Smooth muscle cell (in vitro differentiated cells): ENCODE results near the gene PIGQ. TPM values are rescaled to one million over a fixed set of nuclear protein-coding genes. Genes with fewer than 3 reads are reported as not detected.

Source experiments
- DNase-seq: peaks from one replicate; lab custom pipeline; 2025; ENCODE audit not compliant: unreplicated experiment; lab: John Stamatoyannopoulos, UW
- H2AFZ ChIP-seq: fragments of 200-600 bp; sonication (generic); 2 replicates; pipeline ENCODE4 v1.6.0; 2016; ENCODE audit warnings: antibody characterized with exemption, low read depth, mild to moderate bottlenecking
- H3F3A ChIP-seq: fragments of 200-600 bp; sonication (generic); 2 replicates; pipeline ENCODE4 v1.6.0; 2017; ENCODE audit warnings: antibody characterized with exemption, low read depth
- H3K27ac ChIP-seq: fragments of 200-600 bp; sonication (generic); 2 replicates; pipeline ENCODE4 v1.5.1; 2016; ENCODE audit warnings: low read depth, mild to moderate bottlenecking
- H3K27me3 ChIP-seq: fragments of 200-600 bp; sonication (generic); 2 replicates; pipeline ENCODE4 v1.6.1; 2016; ENCODE audit warnings: low read depth, mild to moderate bottlenecking
- H3K36me3 ChIP-seq: fragments of 200-600 bp; sonication (generic); 2 replicates; pipeline ENCODE4 v1.5.1; 2016; ENCODE audit warnings: low read depth
- H3K4me1 ChIP-seq: fragments of 200-600 bp; sonication (generic); 2 replicates; pipeline ENCODE4 v1.5.1; 2016; ENCODE audit warnings: low read depth
- H3K4me2 ChIP-seq: fragments of 200-600 bp; sonication (generic); 2 replicates; pipeline ENCODE4 v1.6.0; 2016; ENCODE audit warnings: mild to moderate bottlenecking
- H3K4me3 ChIP-seq: fragments of 200-600 bp; sonication (generic); 2 replicates; pipeline ENCODE4 v1.5.1; 2016; ENCODE audit warnings: mild to moderate bottlenecking
- H3K79me2 ChIP-seq: fragments of 200-600 bp; sonication (generic); 2 replicates; pipeline ENCODE4 v1.6.0; 2016; ENCODE audit warnings: low read depth, mild to moderate bottlenecking
- H3K9ac ChIP-seq: fragments of 200-600 bp; sonication (generic); 2 replicates; pipeline ENCODE4 v1.6.0; 2016; ENCODE audit warnings: low read depth
- H3K9me3 ChIP-seq: fragments of 200-600 bp; sonication (generic); replicated peaks from 2 replicates; pipeline ENCODE4 v1.5.1; 2016; ENCODE audit warnings: low read depth
- H4K20me1 ChIP-seq: fragments of 200-600 bp; sonication (generic); 2 replicates; pipeline ENCODE4 v1.6.0; 2016; ENCODE audit warnings: low read depth
- WGBS: methylation state at CpG from one replicate; pipeline ENCODE4 v1.1.7; 2016; ENCODE audit warnings: low lambda C conversion rate; 5-methylcytosine and 5-hydroxymethylcytosine counted together
- polyA plus RNA-seq: library from polyadenylated mRNA; unstranded; fragments of >200 nt; fragmentation: Nextera tagmentation; extraction: Ambion mirVana; gene quantifications from 2 replicates; pipeline ENCODE4 v1.2.1, GENCODE V29; 2016
- total RNA-seq: library from RNA; depleted of rRNA; stranded (reverse); fragments of >200 nt; gene quantifications from 2 replicates; pipeline ENCODE4 v1.2.3, GENCODE V29; 2014
- TF ChIP-seq, protein P1 (sequence below): fragments of 200-600 bp; sonication (generic); IDR thresholded peaks from 2 replicates; pipeline ENCODE4 v1.5.1; 2017; ENCODE audit warnings: borderline replicate concordance, mild to moderate bottlenecking, antibody characterized with exemption; ENCODE audit not compliant: insufficient read depth, poor library complexity, severe bottlenecking

PIGQ gene
- total and polyA plus RNA-seq, 2 experiments from 2014 or later = 21.0 to 45.7 TPM

DNA sequence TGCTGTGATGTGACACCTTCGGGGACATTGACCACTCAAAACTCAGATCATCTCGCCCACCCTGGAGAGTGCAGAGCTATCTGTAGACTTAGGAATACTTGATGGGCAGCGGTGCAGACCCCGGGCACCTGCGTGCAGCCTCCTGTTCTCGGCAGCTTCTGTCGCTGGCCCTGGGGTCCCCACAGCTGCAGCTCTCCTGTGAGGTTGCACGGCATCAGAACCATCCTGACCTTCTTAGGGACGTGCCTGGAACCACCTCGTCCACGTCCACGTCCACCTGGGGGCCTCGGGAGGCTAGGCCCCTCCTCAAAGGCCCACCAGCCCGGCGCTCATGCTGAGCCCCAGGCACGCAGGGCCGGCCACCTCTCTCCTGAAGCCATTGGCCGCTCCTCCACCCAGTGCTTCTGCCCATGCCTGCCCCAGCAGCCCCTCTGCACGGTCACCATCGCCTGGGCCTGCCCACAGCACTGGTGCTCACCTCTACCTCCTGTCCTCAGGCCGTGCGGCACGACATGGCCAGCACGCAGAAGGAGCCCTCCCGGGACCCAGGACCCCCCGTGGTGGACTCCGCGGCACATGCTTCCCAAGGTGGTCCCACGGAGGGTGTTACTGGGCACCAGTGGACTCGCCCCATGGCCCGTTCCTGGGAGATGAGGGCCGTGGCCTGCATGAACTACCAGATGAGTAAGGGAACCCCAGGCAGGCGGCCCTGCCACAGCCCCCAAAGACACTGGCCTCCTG, 58.7 kb downstream of the PIGQ start:
- Histone ChIP-seq H3K4me2 (no peak overlapping the region), H3K27ac (no peak overlapping the region), H4K20me1 (no peaks in the 10 kb centered on the region), H3K9me3 (no peaks in the 10 kb centered on the region), H3K27me3 (no peaks in the 10 kb centered on the region), H3K4me3 (no peak overlapping the region), H3F3A (peaks cover 8% of the 10 kb centered on the region), H3K79me2 (no peaks in the 10 kb centered on the region), H3K9ac (no peak overlapping the region), H3K4me1 (peaks cover 25% of the 10 kb centered on the region), H2AFZ (no peak overlapping the region), H3K36me3 (no peaks in the 10 kb centered on the region)
- WGBS = 96% methylated on average over 33 of the region's 33 CpGs
- DNase-seq = no peak
- TF ChIP-seq, protein P1, sequence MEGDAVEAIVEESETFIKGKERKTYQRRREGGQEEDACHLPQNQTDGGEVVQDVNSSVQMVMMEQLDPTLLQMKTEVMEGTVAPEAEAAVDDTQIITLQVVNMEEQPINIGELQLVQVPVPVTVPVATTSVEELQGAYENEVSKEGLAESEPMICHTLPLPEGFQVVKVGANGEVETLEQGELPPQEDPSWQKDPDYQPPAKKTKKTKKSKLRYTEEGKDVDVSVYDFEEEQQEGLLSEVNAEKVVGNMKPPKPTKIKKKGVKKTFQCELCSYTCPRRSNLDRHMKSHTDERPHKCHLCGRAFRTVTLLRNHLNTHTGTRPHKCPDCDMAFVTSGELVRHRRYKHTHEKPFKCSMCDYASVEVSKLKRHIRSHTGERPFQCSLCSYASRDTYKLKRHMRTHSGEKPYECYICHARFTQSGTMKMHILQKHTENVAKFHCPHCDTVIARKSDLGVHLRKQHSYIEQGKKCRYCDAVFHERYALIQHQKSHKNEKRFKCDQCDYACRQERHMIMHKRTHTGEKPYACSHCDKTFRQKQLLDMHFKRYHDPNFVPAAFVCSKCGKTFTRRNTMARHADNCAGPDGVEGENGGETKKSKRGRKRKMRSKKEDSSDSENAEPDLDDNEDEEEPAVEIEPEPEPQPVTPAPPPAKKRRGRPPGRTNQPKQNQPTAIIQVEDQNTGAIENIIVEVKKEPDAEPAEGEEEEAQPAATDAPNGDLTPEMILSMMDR = no peak

GRCh38 chr16:629185-629832, 59.5 kb downstream of the PIGQ start:
- H3F3A ChIP-seq = peaks cover 8% of the 10 kb centered on the region
- H3K4me3 ChIP-seq = no peak overlapping the region
- no peak overlapping the region for H3K9ac ChIP-seq
- H3K27ac ChIP-seq = peak overlapping the region; percentile 15
- no peak overlapping the region for H2AFZ ChIP-seq
- TF ChIP-seq, protein P1 = no peak
- H3K9me3 ChIP-seq = no peaks in the 10 kb centered on the region
- no peaks in the 10 kb centered on the region for H3K27me3 ChIP-seq
- no peaks in the 10 kb centered on the region for H3K79me2 ChIP-seq
- H3K36me3 ChIP-seq = no peaks in the 10 kb centered on the region
- peaks cover 3% of the 10 kb centered on the region for H4K20me1 ChIP-seq
- peaks cover 25% of the 10 kb centered on the region for H3K4me1 ChIP-seq
- WGBS = 68% methylated on average over 26 of the region's 29 CpGs
- no peak for DNase-seq
- H3K4me2 ChIP-seq = peak overlapping the region; percentile 26

- peaks cover 8% of the 10 kb centered on the region for H4K20me1 ChIP-seq
- H2AFZ ChIP-seq = no peak overlapping the region
- H3K4me2 ChIP-seq = peak overlapping the region; percentile 26
- no peak overlapping the region for H3K9ac ChIP-seq
- no peaks in the 10 kb centered on the region for H3K36me3 ChIP-seq
- DNase-seq = no peak
- no peaks in the 10 kb centered on the region for H3K79me2 ChIP-seq
- TF ChIP-seq, protein P1 = no peak
- H3K9me3 ChIP-seq = no peaks in the 10 kb centered on the region
- peak overlapping the region; percentile 15 for H3K27ac ChIP-seq
- peaks cover 25% of the 10 kb centered on the region for H3K4me1 ChIP-seq
- 54% methylated on average over 7 of the region's 11 CpGs for WGBS
- no peaks in the 10 kb centered on the region for H3K27me3 ChIP-seq
- no peak overlapping the region for H3K4me3 ChIP-seq
- H3F3A ChIP-seq = peaks cover 8% of the 10 kb centered on the region
These were observed 60.1 kb downstream of the PIGQ start for GRCh38 chr16:629833-630248.
